Kidney epithelial cell (primary cell): ENCODE data around the gene VPS8. TPM values are rescaled to one million over a fixed set of nuclear protein-coding genes. Genes with fewer than 3 reads are reported as not detected.

Experiments
- DNase-seq: peaks from one replicate; pipeline ENCODE4 v3.0.0-alpha.2; 2010; ENCODE audit warnings: low read depth
- H3K27me3 ChIP-seq: 2 replicates; pipeline ENCODE4 v1.6.0; 2011; ENCODE audit warnings: low read length; ENCODE audit not compliant: control insufficient read depth, insufficient read depth
- H3K36me3 ChIP-seq: 2 replicates; pipeline ENCODE4 v1.5.1; 2011; ENCODE audit warnings: low read length; ENCODE audit not compliant: control insufficient read depth, insufficient read depth
- H3K4me3 ChIP-seq: 2 replicates; pipeline ENCODE4 v1.5.1; 2011; ENCODE audit warnings: low read depth, mild to moderate bottlenecking, control low read depth, low read length
- total RNA-seq: library from RNA; depleted of rRNA; stranded (reverse); fragments of >200 nt; gene quantifications from 2 replicates; pipeline ENCODE4 v1.2.3, GENCODE V29; 2015
- TF ChIP-seq, protein P1 (sequence below): IDR thresholded peaks from 2 replicates; pipeline ENCODE4 v1.5.1; 2011; ENCODE audit warnings: mild to moderate bottlenecking, moderate library complexity, low read length, control low read depth, inconsistent platforms; ENCODE audit not compliant: insufficient read depth, poor library complexity, severe bottlenecking

Gene VPS8, protein sequence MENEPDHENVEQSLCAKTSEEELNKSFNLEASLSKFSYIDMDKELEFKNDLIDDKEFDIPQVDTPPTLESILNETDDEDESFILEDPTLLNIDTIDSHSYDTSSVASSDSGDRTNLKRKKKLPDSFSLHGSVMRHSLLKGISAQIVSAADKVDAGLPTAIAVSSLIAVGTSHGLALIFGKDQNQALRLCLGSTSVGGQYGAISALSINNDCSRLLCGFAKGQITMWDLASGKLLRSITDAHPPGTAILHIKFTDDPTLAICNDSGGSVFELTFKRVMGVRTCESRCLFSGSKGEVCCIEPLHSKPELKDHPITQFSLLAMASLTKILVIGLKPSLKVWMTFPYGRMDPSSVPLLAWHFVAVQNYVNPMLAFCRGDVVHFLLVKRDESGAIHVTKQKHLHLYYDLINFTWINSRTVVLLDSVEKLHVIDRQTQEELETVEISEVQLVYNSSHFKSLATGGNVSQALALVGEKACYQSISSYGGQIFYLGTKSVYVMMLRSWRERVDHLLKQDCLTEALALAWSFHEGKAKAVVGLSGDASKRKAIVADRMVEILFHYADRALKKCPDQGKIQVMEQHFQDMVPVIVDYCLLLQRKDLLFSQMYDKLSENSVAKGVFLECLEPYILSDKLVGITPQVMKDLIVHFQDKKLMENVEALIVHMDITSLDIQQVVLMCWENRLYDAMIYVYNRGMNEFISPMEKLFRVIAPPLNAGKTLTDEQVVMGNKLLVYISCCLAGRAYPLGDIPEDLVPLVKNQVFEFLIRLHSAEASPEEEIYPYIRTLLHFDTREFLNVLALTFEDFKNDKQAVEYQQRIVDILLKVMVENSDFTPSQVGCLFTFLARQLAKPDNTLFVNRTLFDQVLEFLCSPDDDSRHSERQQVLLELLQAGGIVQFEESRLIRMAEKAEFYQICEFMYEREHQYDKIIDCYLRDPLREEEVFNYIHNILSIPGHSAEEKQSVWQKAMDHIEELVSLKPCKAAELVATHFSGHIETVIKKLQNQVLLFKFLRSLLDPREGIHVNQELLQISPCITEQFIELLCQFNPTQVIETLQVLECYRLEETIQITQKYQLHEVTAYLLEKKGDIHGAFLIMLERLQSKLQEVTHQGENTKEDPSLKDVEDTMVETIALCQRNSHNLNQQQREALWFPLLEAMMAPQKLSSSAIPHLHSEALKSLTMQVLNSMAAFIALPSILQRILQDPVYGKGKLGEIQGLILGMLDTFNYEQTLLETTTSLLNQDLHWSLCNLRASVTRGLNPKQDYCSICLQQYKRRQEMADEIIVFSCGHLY (N-terminal part only)
- 31.9 and 57.3 TPM in 2 replicates for total RNA-seq

DNA sequence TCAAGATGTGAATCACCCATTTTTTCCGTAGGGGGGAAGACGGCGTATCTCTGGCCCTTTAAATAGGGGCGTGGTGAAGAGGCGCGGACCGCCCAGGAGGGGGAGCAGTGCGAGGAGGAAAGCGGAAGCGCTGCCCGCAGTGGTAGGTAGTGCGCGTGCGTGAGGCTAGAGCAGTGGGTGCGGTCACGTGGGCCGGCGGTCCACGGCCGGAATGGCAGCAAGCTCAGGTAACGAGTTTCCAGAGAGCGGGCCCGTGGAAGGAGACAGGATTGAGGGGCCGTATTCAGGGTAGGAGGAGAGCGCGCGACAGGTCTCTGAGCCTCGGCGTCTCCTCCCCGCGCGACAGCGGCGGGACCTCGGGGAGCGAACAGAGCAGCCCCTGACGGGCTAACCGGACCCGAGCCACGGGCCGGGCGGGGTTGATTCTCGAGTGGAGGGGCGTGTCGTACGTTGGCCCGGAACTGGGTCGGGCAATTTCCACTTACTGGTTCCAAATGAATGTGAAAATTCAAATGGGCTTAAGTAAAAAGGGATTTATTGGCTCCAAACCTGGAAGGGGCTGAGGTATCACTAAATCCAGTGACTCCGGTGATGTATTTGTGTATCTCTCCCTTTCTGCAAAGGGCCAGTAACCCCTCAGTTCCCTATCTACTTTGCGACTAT is at the start of gene VPS8:
VPS8 (plus strand) TSS at position 168 of the 663 bp plus-strand sequence. CDS start 12,467 bp downstream, outside the sequence.
- H3K36me3 ChIP-seq = no peaks in the 10 kb centered on the region
- peak within 1 kb of the TSS; percentile 89 for H3K4me3 ChIP-seq
- TF ChIP-seq, protein P1, sequence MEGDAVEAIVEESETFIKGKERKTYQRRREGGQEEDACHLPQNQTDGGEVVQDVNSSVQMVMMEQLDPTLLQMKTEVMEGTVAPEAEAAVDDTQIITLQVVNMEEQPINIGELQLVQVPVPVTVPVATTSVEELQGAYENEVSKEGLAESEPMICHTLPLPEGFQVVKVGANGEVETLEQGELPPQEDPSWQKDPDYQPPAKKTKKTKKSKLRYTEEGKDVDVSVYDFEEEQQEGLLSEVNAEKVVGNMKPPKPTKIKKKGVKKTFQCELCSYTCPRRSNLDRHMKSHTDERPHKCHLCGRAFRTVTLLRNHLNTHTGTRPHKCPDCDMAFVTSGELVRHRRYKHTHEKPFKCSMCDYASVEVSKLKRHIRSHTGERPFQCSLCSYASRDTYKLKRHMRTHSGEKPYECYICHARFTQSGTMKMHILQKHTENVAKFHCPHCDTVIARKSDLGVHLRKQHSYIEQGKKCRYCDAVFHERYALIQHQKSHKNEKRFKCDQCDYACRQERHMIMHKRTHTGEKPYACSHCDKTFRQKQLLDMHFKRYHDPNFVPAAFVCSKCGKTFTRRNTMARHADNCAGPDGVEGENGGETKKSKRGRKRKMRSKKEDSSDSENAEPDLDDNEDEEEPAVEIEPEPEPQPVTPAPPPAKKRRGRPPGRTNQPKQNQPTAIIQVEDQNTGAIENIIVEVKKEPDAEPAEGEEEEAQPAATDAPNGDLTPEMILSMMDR = peak; percentile 53
- peak; percentile 74 for DNase-seq
- no peaks in the 10 kb centered on the region for H3K27me3 ChIP-seq

DNA sequence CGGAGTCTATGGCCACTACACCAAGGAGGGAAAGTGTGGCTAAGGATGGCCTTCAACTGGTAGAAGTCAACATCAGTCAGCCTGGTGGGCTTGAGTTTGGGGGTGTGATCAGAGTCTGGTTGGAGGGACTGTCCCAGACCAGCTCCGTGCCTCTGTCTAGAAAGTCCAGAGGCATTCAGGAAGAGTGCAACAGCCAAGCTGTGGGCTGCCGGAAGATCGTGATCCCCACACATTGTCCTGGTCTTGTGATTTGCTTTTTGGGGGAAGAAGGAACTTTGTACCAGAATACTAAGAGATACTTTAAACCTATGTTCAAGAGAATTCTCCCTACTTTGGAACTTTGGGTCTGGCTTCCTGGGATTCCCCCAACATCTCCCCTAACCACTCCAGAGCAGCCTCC is 47.8 kb upstream of the VPS8 start:
- TF ChIP-seq, protein P1 = no peak
- no peaks in the 10 kb centered on the region for H3K36me3 ChIP-seq
- H3K27me3 ChIP-seq = peaks cover 19% of the 10 kb centered on the region
- DNase-seq = no peak
- no peak overlapping the region for H3K4me3 ChIP-seq

DNA sequence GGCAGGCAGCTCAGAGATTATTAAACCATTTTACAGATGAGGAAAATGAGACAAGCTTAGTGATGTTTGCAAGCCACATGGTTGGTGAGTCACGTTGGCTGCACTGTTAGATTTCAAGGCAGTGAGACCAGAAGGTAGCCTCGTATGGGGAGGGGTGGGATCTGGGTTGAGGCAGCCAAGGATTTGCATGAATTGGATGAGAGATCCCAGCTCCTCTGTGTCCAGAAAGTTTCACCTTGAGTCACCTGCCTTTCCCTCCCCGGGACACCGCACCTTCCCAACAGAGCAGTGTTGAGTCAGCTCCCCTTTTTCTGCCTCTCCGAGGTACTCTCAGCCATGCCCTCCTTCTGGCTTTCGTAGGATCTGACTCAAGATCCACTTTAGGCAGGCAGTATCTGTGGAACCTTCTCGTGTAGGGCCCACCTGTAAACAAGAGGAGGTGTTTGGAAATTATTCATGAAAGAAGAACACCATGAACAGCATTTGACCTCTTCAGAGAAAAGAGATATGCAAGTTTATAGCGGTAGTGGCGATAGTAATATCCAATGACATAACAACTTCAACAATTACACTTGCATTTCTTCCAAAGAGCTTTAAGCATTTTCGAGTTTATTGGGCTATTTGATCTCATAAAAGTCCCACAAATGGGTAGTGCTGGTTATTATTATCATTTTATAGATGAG is 46.8 kb upstream of the VPS8 start:
- no peak for DNase-seq
- TF ChIP-seq, protein P1 = no peak
- Histone ChIP-seq H3K27me3 (peaks cover 20% of the 10 kb centered on the region), H3K4me3 (no peak overlapping the region), H3K36me3 (no peaks in the 10 kb centered on the region)

DNA sequence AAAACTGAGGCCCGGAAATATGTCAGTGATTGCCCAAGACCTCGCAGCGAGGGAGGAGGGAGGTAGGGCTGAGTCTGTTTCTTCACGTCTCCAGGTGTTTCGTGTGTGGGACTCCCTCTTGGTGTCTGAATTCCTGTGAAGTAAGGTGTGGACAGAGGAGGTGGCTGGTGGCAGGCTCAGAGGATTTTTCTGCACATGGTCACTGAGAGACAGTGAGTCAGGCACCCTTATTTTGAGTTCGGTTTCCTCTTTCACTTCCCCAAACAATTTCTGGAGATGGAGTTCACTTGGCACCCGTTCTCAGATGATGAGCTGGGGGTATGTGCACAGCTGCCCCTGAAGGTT is 46.3 kb upstream of the VPS8 start:
- no peak for DNase-seq
- no peak overlapping the region for H3K4me3 ChIP-seq
- TF ChIP-seq, protein P1 = no peak

More for the DNA sequence above, 46.3 kb upstream of the VPS8 start:
- Histone ChIP-seq H3K27me3 (peaks cover 23% of the 10 kb centered on the region), H3K36me3 (no peaks in the 10 kb centered on the region)
